GM10847 (cell line): ENCODE measurements around the gene IL1RAPL2.

Experiments used
- POLR2A ChIP-seq: IDR thresholded peaks from 2 replicates; pipeline ENCODE4 v1.6.1; 2011; ENCODE audit not compliant: insufficient read length; ENCODE audit errors: extremely low read depth

IL1RAPL2 gene

DNA sequence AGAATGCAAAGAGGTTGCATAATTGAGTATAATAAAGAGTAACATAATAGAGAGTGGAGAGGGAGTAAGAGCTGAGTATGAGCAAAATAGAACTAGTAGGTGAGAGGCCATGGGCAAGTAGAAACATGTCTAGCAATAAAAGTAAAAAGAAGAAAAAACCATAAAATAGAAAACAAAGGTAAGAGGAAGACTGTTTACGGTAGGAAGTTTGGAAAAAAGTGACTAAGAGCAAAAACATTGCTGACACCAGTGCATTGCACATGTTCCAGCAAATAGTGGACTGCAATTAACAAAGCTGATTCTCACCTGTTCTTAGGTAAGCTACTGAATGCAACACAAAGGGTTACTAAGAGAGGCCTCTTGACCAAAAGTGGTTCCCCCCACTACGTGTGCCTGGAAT lies 451.6 kb downstream of the IL1RAPL2 start:
- no peak for TF ChIP-seq POLR2A

DNA sequence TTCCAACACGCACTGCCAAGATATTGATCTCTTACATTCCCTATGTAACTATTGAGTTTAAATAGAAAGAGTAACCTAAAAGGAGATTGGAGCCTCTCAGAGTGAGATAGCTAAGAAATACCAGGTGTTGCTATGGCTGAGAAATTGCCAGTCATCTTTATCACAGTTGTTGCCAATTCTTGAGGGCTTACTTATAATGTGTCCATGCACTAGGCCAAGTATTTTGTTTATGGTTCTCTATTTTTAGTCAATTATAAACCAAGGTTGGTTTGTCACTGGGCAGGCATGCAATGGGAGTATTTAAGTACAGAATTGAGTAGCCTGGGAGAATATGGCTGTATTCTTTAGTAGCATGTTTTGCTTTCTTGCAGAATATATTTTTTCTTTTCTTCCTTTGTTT lies 452.9 kb downstream of the IL1RAPL2 start:
- TF ChIP-seq POLR2A = no peak

DNA sequence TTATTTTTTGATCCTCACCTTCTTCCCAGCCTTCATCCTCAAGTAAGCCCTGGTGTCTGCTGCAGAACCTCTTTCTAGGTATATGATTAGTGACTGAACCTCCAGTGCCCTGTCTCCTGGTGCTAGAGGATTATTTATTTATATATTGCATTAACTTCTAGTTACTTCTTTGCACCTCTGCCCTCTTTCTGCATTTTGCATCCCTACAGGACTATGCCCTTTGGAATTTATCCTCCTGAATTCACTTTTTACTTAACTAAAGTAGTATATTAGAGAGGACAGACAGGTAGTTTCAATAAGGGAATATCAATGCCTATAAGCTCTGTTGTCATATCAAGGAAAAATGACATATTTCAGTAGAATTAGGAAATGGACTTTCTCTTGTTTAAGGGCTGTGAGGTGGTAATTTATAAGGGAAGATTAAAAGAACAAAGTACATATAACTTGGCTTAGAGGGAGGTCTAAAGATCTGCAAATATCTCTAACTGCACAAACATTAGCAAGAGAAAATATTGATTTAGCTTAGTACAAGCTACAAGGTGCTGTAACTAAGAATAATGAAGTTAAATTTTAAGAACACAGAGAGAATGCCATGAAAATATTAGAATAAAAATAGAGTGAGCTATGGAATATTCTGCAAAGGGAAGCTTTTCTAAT lies 472.8 kb downstream of the IL1RAPL2 start:
- TF ChIP-seq POLR2A = no peak

DNA sequence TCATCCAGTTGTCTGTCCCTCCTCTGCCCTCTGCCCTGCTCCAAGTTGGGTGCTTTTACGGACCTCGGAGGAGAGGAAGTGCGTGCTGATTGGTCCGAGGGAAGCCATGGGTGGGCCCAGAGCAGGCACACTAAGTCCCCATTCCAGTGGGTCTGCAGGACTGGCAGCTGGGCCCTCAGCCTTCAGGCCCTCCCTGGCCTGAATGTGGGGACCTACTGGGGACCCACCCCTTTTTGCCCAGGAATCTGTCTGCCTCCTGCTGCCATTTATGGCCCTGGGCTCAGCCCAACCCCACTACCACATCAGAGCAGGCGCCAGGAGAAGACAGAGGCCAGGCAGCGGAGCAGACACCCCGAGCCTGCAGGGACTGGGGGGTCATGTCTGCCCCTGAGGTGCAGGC lies 484.9 kb downstream of the IL1RAPL2 start:
- no peak for TF ChIP-seq POLR2A

DNA sequence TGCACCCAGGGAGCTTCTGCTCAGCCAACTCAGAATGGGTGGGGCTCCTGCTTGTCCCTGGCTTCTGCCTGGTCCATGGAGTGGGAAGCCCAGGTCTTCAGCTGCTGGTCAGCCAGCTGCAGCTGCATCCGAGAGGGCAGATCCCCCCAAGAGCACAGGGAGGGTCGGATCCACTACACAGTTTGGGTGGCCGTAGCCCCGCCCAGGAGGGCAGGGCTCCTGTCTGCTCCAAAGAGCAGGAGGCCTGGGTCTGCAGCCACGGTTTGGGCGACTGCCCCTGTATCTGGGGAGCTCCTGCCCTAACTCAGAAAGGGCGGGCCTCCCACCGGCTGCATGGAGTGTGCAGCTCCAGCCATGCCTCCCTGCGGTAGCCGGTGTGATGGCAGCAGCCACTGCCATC lies 485.4 kb downstream of the IL1RAPL2 start:
- TF ChIP-seq POLR2A = no peak

DNA sequence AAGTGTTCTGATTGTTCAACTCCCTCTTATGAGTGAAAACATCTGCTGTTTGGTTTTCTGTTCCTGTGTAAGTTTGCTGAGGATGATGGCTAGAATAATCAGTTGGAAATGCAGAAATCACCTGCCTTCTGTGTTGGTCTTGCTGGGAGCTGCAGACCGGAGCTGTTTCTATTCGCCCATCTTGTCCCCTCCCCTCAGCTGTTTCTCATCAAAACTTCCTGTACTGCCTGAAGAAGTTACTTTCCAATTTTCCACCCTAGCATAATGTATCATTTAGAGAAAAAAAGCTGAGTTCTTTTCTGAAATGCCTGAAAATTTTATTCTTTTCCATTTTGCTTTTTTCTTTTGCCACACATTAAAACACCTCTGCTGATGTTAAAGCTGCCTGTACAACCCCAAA lies 486.9 kb downstream of the IL1RAPL2 start:
- no peak for TF ChIP-seq POLR2A

DNA sequence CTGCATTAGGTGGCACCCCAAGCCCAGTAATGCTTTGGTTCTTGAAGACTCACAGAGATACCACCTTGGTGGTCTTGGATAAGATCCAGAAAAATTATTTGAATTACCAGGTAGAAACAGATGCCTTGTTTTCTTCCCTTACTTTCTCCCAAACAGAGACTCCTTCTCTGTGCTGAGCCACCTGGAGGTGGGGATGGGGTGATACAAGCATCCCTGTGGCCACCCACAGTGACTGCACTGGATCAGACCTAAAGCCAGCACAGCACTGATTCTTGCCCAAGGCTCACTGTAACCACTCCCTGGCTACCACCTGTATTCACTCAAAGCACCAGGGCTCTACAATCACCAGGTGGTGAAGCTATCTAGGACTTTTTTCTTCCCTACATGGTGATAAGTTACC lies 497.7 kb downstream of the IL1RAPL2 start:
- no peak for TF ChIP-seq POLR2A

DNA sequence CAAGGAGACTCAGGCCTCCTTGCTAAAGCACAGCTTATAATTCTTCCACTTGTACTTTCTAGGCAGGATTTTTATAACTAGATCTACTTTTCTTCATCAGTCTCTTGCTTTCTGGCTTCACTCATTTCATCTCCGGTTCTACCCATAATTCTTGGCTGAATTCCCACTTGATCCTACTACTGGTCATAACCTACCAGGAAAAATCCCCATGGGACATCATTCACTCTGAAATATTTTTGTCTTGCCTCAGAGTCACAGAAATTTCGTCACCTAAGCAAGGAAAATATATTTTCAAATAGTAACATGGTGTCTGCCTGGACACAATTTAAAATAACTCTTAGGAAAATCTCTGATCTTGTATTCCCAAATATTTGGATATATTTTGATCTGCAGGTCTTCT lies 532.2 kb downstream of the IL1RAPL2 start:
- no peak for TF ChIP-seq POLR2A

DNA sequence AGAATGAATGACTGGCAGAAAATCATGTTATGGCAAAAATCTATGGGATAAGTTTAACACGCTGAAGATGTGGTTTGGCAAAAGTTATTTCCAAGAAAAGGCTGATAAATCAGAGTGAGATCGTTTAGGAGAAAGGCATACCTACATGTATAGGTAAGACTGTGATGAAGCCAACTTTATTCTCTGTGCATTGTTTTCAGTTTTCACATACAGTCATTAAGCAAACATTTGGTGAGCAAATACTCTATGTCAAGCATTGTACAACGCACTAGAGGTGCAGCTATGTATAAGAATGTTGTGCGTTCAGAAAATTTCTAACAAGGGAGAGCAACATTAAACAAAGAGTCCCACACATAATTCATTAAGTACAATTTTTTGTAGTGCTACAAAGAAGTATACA lies 532.8 kb downstream of the IL1RAPL2 start:
- no peak for TF ChIP-seq POLR2A

DNA sequence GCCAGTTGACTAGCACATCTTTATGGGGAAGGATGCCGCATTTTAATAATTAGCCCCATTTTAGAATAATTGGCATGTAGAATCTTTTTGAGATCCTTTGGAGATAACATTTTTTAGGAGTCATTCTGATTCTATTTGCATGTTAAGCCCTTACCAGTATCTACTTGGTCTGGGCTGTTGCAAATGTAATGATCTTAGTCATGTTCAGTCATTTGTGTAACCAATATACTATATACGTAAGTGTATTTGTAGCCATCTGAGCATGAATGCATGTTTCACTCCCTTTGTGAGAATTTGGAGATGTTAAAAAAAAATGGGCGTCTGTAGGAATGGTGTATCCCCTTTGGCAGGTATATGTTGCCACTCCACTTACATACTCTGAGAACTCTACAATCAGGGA lies 535.4 kb downstream of the IL1RAPL2 start:
- no peak for TF ChIP-seq POLR2A

DNA sequence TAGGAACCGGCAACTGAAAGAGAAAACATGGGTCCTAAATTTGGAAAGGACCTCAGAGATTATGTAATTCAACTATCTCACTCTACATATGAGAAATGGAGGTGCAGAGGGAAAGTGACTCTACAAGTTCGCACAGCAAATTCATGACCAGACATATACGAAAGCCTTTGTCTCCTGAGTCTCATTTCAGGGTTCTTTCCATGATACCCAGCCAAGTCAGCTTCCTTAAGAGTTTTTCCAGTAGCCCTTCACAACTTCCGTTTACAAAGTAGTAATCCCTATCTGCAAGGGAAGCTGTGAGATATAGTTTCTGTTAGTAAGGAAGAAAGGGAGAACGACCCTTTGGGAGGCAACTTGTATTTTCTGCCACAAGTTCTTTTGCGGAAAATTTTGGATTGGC lies 543.9 kb downstream of the IL1RAPL2 start:
- no peak for TF ChIP-seq POLR2A

DNA sequence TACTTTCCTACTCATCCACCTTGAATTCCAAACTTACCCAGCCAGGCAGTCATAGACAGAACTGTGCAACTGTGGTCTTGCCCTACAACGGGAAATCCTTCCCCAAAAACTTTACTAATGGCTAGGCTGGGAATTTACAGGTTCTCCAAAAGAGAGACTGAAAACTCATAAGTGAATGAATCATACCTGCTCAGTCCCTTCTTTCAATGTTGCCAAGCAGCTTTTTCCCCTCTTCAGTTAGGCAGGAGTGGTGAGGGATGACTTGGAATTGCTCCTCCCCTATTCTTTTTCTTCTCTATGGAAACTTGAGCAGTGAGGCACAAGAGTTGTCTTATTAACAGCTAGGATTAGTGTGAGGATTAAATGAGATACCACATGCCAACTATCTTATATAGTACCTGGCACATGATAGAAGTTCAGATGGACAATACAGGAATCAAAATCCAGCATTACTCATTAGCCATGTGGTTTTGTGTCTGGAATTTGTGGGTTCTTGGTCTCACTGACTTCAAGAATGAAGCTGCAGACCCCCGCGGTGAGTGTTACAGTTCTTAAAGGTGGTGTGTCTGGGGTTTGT lies 548.6 kb downstream of the IL1RAPL2 start:
- TF ChIP-seq POLR2A = no peak

DNA sequence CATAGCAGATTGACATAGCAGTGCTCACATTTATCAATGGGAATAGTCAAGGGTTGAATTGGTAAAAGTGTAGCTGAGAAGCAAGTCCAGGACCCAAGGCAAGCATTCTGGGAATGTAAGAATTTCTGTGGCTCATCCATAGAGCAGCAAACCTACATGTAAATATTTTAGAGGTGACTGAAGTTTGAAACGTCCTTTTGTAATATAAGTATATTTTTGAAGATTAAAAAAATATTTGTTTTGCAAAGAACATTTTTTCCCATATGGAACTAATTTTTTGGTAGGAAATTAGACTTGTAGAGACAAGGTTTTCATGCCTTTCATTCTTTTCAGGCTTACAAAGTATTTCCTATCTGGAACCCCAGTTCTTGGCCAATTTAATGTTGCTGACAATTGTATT lies 550.5 kb downstream of the IL1RAPL2 start:
- TF ChIP-seq POLR2A = no peak

DNA sequence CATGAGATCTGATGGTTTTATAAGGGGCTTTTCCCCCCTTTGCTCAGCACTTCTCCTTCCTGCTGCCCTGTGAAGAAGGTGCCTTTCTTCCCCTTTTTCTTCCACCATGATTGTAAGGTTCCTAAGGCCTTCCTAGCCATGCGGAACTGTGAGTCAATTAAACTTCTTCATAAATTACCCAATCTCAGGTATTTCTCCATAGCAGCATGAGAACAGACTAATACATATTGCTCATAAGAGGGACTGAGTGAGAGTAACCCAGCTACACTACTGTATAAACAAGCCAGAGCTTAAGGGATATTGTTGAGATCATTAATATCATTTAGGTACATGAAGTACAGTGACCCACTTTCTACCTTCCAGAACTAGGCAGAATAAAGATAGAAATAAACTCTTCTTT lies 551.6 kb downstream of the IL1RAPL2 start:
- TF ChIP-seq POLR2A = no peak

DNA sequence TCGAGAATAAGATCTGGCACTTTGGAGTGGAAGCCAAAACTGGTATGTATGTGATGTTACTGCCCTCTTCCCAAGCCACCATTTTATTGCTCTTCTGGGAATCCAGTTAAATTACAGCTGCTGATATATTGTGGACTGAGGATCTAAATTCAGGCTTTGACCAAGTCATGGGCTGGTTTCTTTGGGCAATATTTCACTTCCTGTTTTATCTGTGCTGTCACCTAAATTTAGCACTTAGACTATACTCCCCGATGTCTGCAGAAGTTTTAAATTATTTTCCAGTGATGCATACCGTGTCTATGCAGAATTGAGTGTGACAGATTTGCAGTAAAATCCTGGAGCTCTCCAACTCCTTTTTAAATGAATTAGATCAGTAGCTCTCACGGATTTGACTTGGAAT lies 554.5 kb downstream of the IL1RAPL2 start:
- no peak for TF ChIP-seq POLR2A

DNA sequence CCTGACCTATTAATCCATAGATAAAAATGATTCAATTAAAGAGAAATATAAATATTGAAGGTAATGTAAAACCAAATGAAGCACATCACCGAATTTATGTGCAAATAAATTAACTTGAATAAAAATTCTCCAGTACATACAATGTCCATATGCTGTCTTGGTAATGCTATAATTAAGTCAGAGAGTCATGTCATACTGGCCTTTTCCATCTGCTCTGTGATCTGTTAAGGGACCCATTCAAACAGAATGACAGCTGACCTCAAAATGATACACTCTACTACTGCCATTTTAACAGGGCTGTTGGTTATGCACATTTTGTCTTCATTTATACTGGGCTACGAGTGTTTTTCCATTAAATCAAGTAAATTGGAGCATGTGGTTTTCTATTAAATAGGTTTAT lies 555.2 kb downstream of the IL1RAPL2 start:
- no peak for TF ChIP-seq POLR2A

DNA sequence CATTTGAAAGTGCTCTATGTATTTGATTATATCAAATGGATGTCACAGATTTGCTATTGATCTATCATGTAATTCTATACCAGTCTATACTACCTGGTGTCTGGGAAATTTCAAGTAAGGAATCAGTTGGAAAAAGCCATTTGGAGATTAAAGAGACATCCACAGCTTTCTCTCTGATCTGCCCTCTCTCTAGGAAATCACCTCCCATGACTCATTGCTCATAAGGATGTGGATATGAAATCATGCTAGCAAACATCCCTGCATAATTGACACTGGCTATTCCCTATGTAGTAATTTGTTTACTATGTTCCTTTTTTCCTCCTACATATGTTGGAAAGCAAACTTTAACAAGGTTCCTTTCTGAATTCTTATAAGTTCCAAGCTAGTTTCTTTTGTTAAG lies 560.2 kb downstream of the IL1RAPL2 start:
- TF ChIP-seq POLR2A = no peak
